ENCODE data around the gene PRDX3.
"Not testable (repeated sequence)": the region's sequence is repeated elsewhere in the genome, so short reads cannot be mapped to it uniquely, and the experiment has no call there.

Gene PRDX3

GRCh38 chr10:119165171-119166117 lies 13.2 kb downstream of the PRDX3 start, which contains the start of gene SFXN4:
Gene SFXN4, minus strand, starts transcription at chr10:119165714. Its CDS starts 67 bp downstream, at chr10:119165647.
- peak; percentile 83 for DNase-seq (ENCODE audit: low spot score)

GRCh38 chr10:119162452-119163092 lies 16.0 kb downstream of the PRDX3 start:
- no peak for DNase-seq (ENCODE audit: low spot score)

- no peak for DNase-seq (ENCODE audit: low spot score)
These were observed 16.7 kb downstream of the PRDX3 start for GRCh38 chr10:119161680-119162451.

- DNase-seq (ENCODE audit: low spot score) = no peak
These were observed 19.3 kb downstream of the PRDX3 start for GRCh38 chr10:119159332-119159731.

GRCh38 chr10:119153661-119154060 lies 25.0 kb downstream of the PRDX3 start:
- no peak for DNase-seq (ENCODE audit: low spot score)

GRCh38 chr10:119153041-119153440 lies 25.6 kb downstream of the PRDX3 start:
- DNase-seq (ENCODE audit: low spot score) = no peak

GRCh38 chr10:119151601-119152000 lies 27.0 kb downstream of the PRDX3 start:
- DNase-seq (ENCODE audit: low spot score) = not testable (repeated sequence)

GRCh38 chr10:119149729-119150128 lies 28.9 kb downstream of the PRDX3 start:
- no peak for DNase-seq (ENCODE audit: low spot score)

GRCh38 chr10:119149157-119149556 lies 29.5 kb downstream of the PRDX3 start:
- DNase-seq (ENCODE audit: low spot score) = no peak

- DNase-seq (ENCODE audit: low spot score) = no peak
These were observed 35.0 kb downstream of the PRDX3 start for GRCh38 chr10:119143657-119144056.

GRCh38 chr10:119140603-119141245 lies 37.9 kb downstream of the PRDX3 start:
- DNase-seq (ENCODE audit: low spot score) = no peak

GRCh38 chr10:119139464-119140067 lies 39.0 kb downstream of the PRDX3 start:
- no peak for DNase-seq (ENCODE audit: low spot score)

GRCh38 chr10:119138346-119139306 lies 40.0 kb downstream of the PRDX3 start:
- no peak for DNase-seq (ENCODE audit: low spot score)

- not testable (repeated sequence) for DNase-seq (ENCODE audit: low spot score)
These were observed 40.7 kb downstream of the PRDX3 start for GRCh38 chr10:119137878-119138277.

- DNase-seq (ENCODE audit: low spot score) = no peak
These were observed 42.5 kb downstream of the PRDX3 start for GRCh38 chr10:119136084-119136483.

- no peak for DNase-seq (ENCODE audit: low spot score)
These were observed 43.1 kb downstream of the PRDX3 start for GRCh38 chr10:119135513-119135881.

GRCh38 chr10:119133949-119134348 lies 44.7 kb downstream of the PRDX3 start:
- no peak for DNase-seq (ENCODE audit: low spot score)

- no peak for DNase-seq (ENCODE audit: low spot score)
These were observed 45.9 kb downstream of the PRDX3 start for GRCh38 chr10:119132521-119133345.

- peak; percentile 54 for DNase-seq (ENCODE audit: low spot score)
These were observed 46.9 kb downstream of the PRDX3 start for GRCh38 chr10:119131512-119132240.

Measured in LoVo (cell line).